Fibroblast of upper back skin (primary cell): ENCODE data around the gene TMEM147.
A peak's percentile ranks its signal among the peaks of the same experiment; 100 is the strongest.

Experiments
- DNase-seq: peaks from one replicate; pipeline ENCODE4 v3.0.0-alpha.2; 2013

TMEM147 gene

DNA sequence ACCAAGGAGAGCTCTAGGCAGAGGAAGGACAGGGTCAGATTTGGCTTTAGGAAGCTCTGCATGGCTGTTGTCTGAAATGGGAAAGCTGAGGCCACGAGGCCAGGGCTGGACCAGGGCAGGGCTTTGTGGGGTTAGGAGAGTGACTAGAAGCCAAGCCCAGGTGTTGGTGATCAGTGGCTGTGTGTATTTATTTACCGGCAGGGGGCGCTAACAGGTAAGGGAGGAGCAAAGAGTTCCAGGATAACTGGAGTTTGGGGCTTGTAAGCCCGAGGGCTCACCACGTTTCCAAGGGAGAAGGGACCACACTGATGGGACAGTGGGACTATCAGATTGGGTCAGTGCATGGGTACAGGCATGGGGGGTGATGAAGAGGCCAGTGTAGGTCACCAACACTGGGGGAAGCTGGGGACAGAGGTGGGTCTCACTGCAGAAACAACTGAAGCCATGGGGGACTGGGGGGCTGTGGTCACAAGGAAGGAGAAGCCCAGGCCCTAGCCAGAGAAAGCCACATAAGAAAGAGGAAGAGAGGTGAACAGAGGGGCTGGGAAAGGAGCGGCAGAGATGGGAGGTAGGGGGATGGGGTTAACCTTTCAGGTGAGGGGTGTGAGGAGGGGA lies 3.9 kb downstream of the TMEM147 start:
- peak; percentile 71 for DNase-seq

GRCh38 chr19:35549879-35550523 lies 4.6 kb downstream of the TMEM147 start:
- DNase-seq, result no peak

GRCh38 chr19:35551091-35551810 lies 5.8 kb downstream of the TMEM147 start:
- no peak for DNase-seq

- no peak for DNase-seq
These were observed 7.3 kb downstream of the TMEM147 start for GRCh38 chr19:35552534-35553384.

DNA sequence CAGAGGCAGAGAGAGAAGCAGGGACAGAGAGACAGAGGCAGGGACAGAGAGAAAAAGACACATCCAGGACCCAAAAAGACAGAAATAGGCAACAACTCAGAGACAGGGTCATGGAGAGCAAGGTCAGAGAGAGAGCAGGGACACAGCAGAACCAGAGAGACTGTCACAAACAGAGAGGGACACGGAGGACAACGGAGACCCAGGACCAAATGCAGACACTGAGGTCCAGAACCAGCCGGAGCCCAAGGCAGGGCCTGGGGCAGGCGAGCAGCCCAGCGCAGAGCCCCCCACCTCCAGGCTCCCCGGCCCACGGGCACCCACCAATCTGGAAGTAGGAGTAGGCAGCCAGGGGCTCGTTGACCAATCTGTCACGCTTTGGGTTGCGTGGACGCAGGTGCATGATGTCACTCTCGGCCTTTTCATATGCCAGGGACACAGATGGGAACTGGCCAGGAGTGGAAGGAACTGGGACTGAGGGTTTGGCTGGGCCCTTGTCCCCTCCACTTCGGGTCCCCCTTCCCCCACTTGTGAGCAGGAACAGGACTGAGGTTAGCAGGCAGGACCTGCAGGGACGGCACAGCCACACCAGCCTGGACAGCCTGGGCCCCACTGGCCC lies 8.1 kb downstream of the TMEM147 start:
- no peak for DNase-seq

DNA sequence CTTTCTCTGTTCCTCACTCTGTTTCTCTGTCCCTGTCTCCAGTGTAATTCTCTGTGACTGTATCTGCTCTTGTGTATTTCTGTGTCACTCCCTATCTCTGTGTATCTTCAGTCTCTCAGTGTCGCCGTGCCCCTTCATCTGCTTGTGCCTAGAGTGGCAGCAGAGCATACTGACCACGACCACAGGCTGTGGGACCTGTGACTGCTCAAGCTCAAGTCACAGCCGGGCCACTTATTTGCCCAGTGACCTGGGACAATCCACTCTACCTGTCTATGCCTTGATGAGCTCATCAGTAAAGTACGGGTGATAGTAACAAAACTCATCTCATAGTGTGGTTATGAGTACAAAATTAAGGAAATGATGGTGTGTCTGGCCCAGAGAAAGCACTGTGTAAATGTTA lies 8.7 kb downstream of the TMEM147 start:
- DNase-seq, result no peak

DNA sequence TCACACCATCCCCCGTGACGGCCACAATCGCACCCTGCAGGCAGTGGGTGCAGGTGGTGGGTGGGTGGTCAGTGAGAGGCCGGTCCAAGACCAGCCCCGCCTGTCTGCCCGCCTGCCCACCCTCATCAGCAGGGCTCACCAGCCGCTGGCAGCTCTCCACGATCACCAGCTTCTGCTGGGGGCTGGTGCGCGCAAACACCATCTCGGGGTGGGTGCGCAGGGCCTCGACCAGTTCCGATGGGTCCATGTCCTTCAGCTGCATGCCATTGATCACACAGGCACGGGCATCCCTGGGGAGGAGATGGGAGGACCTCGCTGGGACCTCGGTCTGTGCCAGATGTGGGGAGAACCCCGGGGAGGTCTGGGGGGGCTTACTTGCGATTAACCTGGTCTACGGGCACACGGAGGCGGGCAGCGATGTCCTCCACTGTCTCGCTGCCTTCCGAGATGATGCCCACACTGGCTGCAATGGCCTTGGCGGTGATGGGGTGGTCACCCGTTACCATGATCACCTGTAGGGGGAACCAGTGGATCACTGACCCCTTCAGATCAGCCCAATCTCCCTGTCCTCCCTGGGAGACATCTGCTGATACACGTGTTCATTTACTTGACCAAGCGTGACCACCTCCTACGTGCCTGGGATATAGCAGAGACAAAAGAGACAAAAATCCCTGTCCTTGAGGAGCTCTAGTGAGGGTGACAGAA lies 10.0 kb downstream of the TMEM147 start:
- DNase-seq, result peak; percentile 17

GRCh38 chr19:35556025-35556590 lies 10.7 kb downstream of the TMEM147 start:
- DNase-seq, result no peak

DNA sequence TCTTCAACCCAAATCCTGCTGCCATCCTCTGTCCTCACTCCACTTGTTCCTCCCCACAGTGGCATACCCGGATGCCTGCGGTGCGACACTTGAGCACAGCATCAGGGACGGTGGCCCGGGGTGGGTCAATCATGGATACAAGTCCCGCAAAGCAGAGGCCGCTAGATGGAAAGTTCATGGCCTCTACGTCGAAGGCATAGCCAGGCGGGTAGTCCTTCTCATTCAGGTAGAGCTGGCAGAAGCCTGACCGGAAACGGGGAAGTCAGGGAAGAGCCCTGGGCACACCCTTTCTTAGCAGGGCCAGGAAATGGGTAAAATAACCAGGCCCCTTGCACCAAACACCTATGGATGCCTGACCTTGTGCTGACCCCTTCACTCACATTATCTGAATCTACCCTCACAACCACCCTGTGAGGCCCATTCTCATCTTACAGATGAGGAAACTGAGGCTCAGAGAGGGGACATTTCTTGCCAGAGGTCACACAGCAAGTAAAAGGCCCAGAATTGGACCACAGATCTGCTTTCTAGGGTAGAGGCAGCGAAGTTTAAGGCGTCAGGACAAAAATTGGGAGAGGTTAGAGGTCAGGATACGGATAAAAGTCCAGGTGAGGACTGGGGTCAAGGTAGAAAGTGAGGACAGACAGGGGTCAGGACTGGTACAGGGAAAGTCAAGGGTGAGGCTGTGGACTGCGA lies 11.6 kb downstream of the TMEM147 start:
- DNase-seq, result no peak

DNA sequence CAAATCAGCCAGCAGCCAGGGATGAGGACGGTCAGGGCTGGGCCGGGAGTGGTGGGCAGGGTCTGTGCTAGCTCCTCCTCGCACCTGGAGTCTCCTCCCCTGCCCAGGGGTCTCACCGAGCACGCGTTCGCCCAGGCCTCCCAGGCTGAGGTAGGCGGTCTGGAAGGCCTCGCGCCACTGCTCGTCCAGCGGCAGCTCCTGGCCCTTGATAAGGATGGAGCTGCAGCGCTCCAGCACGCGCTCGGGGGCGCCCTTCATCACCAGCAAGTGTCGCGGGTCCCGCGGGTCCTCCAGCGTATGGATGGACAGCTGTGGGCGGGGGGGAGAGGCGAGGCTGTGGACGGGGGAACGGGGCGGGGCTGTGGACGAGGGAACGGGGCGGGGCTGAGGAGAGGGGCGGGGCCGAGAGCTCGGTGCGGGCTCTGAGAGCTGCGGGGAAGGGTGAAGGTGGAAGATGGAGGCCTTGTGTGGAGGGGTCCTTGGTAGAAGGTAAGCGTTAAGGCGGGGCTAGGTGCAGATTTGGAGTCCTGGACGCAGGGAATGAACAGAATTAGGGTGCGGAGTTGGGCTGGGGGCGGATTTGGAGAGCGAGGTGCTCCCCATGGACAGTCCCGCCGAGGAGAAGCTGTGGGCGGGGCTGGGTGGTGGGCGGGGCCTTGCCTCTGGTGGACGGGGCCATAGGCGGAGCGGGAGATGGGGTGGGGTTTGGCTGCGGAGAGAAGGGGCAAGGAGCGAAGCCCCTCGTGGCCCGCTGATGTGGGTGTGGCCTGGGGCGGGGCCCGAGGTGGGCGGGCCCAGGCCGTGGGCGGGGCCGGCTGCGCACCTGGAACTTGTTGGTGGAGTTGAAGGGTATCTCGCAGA lies 12.3 kb downstream of the TMEM147 start:
- peak; percentile 39 for DNase-seq

- DNase-seq, result no peak
These were observed 13.2 kb downstream of the TMEM147 start for GRCh38 chr19:35558400-35559280.

DNA sequence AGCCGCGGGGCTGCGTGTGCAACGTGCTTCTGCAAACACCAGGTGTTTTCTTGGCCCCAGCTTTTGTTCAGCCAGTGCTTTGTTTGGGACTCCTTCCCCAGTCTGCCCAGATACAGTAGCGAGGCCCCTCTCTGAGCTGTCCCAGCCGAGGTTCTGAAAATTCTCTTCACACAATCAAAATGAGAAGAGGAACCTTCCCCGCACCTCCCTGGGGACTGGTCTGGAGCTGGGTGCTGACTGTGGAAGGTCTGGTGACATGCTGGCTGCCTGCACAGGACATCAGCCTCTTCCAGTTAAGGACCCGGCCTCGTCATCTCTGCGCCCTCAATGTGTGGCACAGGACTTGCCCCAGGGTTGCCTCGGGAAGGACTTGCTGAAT lies 13.8 kb downstream of the TMEM147 start:
- DNase-seq, result no peak

DNA sequence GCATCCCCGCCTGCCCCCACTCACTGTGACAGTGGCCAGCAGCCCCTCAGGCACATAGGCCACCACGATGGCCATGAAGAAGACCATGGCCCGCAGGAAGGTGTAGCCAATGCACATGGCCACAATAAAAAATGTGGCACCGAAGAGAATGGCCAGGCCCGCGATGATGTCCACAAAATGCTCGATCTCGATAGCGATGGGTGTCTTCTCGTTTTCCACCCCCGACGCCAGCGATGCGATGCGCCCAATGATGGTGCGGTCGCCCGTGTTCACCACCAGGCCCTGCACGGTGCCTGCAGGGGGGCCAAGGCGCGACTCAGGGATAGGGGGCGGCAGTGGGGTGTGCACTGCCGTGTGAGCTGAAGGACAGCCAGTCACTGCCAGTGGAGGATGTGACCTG lies 14.4 kb downstream of the TMEM147 start:
- DNase-seq, result no peak

DNA sequence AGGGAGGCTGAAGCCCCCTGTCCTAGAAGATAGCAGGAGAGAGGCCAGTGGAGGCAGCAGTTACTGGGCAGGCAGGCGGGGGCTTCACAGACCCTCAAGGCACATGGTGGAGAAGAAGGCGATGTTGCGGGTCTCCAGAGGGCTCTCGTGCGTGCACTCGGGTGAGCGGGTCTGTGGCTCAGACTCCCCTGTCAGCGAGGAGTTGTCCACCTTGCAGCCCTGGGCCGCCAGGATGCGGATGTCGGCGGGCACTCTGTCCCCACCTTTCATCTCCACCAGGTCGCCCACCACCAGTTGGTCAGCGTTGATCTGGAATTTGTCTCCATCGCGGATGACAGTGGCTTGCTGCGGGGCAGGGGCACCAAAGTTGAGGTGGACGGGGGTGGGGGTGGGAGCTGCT lies 14.8 kb downstream of the TMEM147 start:
- no peak for DNase-seq

DNA sequence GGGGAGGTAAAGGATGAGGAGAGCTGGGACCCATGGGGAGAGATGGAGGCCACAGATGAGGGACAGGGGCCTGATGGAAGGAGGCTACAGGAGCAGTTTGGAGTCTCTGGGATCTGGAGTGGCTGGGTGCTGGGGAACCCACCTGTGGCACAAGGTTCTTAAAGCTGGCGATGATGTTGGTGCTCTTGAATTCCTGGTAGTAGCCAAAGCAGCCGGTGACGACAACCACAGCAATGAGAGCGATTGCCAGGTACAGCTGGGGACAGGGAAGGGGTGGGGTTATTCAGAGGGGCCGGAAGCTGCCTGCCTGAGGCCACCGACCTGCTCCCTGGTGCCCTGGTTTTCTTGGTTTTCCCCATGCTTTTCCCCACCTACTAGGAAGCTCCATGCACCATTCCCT lies 15.3 kb downstream of the TMEM147 start:
- DNase-seq, result no peak

- no peak for DNase-seq
These were observed 16.0 kb downstream of the TMEM147 start for GRCh38 chr19:35561436-35561835.

- DNase-seq, result no peak
These were observed 16.9 kb downstream of the TMEM147 start for GRCh38 chr19:35562336-35562735.

DNA sequence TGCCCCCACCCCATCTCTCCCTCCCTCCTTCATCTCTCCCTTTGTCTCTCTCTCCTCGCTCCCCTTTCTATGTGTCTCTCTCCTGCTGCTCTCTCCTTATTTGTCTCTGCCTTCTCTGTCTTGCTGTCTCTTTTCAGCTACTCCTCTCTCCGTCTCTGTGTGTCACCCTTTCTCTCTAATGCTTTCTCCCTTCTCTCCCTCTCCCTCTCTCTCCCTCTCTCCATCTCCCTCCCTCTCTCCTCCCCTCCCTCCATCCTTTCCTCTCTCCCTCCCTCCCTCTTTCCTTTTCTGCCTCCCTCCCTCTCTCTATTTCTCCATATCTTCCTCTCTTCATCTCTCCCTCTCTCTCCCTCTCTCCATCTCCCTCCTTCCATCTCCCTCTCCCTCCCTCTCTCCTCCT lies 17.4 kb downstream of the TMEM147 start:
- DNase-seq, result no peak

GRCh38 chr19:35563207-35563829 lies 17.9 kb downstream of the TMEM147 start, which contains the start of gene ATP4A:
ATP4A (minus strand) TSS chr19:35563658; CDS start chr19:35563629, 29 bp downstream.
- DNase-seq, result no peak
